Endodermal cell (in vitro differentiated cells): Measurements from ENCODE around the gene RCAN2. TPM values are rescaled to one million over a fixed set of nuclear protein-coding genes. Genes with fewer than 3 reads are reported as not detected.

Experiments
- DNase-seq: peaks from one replicate; pipeline ENCODE4 v3.0.0-alpha.2; 2017
- H3K27ac ChIP-seq: 2 replicates; pipeline ENCODE4 v1.5.1; 2013; ENCODE audit warnings: mild to moderate bottlenecking, low read depth, low read length, moderate library complexity
- H3K27me3 ChIP-seq: 2 replicates; pipeline ENCODE4 v1.6.1; 2013; ENCODE audit warnings: mild to moderate bottlenecking, low read length, moderate library complexity; ENCODE audit not compliant: insufficient read depth, control insufficient read depth, poor library complexity, severe bottlenecking
- H3K36me3 ChIP-seq: 2 replicates; pipeline ENCODE4 v1.7.0; 2013; ENCODE audit warnings: mild to moderate bottlenecking, low read length, moderate library complexity; ENCODE audit not compliant: control insufficient read depth, insufficient read depth
- H3K4me1 ChIP-seq: one replicate; pipeline ENCODE4 v1.7.0; 2013; ENCODE audit warnings: low read length; ENCODE audit not compliant: control insufficient read depth, insufficient read depth
- H3K4me3 ChIP-seq: 2 replicates; pipeline ENCODE4 v1.5.1; 2013; ENCODE audit warnings: mild to moderate bottlenecking, low read length, moderate library complexity
- H3K9ac ChIP-seq: 2 replicates; pipeline ENCODE4 v1.6.1; 2013; ENCODE audit warnings: mild to moderate bottlenecking, low read length, moderate library complexity; ENCODE audit not compliant: poor library complexity, severe bottlenecking; ENCODE audit errors: extremely low read depth
- H3K9me3 ChIP-seq: 2 replicates; pipeline ENCODE4 v1.6.1; 2013; ENCODE audit warnings: mild to moderate bottlenecking, low read length, moderate library complexity; ENCODE audit not compliant: control insufficient read depth
- H3K27ac Mint-ChIP-seq: 2 replicates; pipeline ENCODE4 v1.8.0; 2020; ENCODE audit warnings: mixed read lengths
- H3K27me3 Mint-ChIP-seq: 2 replicates; pipeline ENCODE4 v1.8.0; 2021; ENCODE audit warnings: mild to moderate bottlenecking, mixed read lengths; ENCODE audit not compliant: insufficient read depth
- H3K36me3 Mint-ChIP-seq: 2 replicates; pipeline ENCODE4 v1.8.0; 2020; ENCODE audit warnings: low read depth, mixed read lengths
- H3K4me1 Mint-ChIP-seq: 2 replicates; pipeline ENCODE4 v1.8.0; 2020; ENCODE audit warnings: mixed read lengths
- H3K4me3 Mint-ChIP-seq: 2 replicates; pipeline ENCODE4 v1.8.0; 2020; ENCODE audit warnings: mild to moderate bottlenecking, moderate library complexity, mixed read lengths
- H3K9me3 Mint-ChIP-seq: 2 replicates; pipeline ENCODE4 v1.8.0; 2020; ENCODE audit warnings: mild to moderate bottlenecking, mixed read lengths
- WGBS, 2 experiments: methylation state at CpG; one replicate each; pipeline versions ENCODE4 v1.1.5 to v1.1.7; 2013; ENCODE audit warnings: missing lambda C conversion rate in 2 of 2, mixed read lengths in 1 of 2; ENCODE audit not compliant: insufficient coverage in 1 of 2, insufficient read length in 1 of 2; 5-methylcytosine and 5-hydroxymethylcytosine counted together
- total RNA-seq, 2 donors: library from RNA; stranded (reverse); fragmentation: NEBNext Ultra II Directional in 1 of 2; extraction: Animal tissue kit (Norgen Biotek cat#: 25700) in 1 of 2; gene quantifications; 2 replicates in 1 of 2; 3 replicates in 1 of 2; pipeline ENCODE4 v1.2.1, GENCODE V29; 2021
- TF ChIP-seq, protein P1 (sequence below): fragments of 200-600 bp; sonication (generic); conservative IDR thresholded peaks from 2 replicates; pipeline ENCODE4 v1.5.0; 2021; ENCODE audit warnings: antibody characterized with exemption, mild to moderate bottlenecking

The RCAN2 gene
- total RNA-seq, 2 donors from 2014 or later, result 15.7 to 16.7 TPM

DNA sequence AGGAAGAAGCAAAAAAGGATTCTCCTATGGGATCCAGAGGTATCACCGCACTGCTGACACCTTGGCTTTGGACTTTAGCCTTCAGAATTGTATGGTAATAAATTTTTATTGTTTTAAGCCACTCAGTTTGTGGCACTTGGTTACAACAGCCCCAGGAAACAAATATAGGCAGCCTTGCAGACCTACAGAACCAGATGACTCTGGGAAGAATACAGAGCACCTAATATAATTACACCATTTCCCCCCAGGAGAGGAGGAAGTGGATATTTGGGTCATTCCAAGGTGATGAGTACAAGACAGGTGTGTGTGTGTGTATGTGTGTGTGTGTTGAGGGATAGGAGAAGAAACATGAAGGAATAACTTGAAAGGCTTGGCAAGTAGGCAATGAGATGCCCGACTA lies 236.3 kb downstream of the RCAN2 start:
- Mint-ChIP-seq H3K4me3 (no peak overlapping the region), H3K27ac (no peak overlapping the region), H3K4me1 (peaks cover 2% of the 10 kb centered on the region), H3K9me3 (no peaks in the 10 kb centered on the region), H3K36me3 (no peaks in the 10 kb centered on the region), H3K27me3 (peaks cover 2% of the 10 kb centered on the region)
- Histone ChIP-seq H3K4me1 (no peaks in the 10 kb centered on the region), H3K27ac (no peak overlapping the region), H3K4me3 (no peak overlapping the region), H3K27me3 (no peaks in the 10 kb centered on the region), H3K9ac (no peak overlapping the region), H3K9me3 (no peaks in the 10 kb centered on the region), H3K36me3 (no peaks in the 10 kb centered on the region)
- no peak for DNase-seq
- WGBS, 2 experiments, result 94 to 100% methylated on average over 2 of the region's 2 CpGs
- TF ChIP-seq, protein P1, sequence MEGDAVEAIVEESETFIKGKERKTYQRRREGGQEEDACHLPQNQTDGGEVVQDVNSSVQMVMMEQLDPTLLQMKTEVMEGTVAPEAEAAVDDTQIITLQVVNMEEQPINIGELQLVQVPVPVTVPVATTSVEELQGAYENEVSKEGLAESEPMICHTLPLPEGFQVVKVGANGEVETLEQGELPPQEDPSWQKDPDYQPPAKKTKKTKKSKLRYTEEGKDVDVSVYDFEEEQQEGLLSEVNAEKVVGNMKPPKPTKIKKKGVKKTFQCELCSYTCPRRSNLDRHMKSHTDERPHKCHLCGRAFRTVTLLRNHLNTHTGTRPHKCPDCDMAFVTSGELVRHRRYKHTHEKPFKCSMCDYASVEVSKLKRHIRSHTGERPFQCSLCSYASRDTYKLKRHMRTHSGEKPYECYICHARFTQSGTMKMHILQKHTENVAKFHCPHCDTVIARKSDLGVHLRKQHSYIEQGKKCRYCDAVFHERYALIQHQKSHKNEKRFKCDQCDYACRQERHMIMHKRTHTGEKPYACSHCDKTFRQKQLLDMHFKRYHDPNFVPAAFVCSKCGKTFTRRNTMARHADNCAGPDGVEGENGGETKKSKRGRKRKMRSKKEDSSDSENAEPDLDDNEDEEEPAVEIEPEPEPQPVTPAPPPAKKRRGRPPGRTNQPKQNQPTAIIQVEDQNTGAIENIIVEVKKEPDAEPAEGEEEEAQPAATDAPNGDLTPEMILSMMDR, result no peak

DNA sequence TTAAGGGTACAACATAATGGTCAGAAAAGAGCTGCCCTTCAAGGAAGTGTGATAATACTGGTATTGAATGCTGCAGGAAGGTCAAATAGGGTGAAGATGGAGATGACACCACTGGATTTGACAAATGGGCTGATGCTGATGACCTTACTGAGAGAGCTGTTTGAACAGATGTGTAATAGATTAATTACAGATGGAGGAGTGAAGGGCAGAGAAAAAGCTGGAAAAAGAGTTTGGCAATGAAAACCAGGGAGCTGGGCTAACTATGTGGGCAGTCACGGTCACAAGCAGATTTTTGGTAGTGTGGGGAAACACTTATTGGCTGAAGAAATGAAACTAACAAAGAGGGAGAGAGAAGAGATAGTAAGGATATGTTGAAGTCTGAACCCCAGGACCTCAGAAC lies 236.9 kb downstream of the RCAN2 start:
- peaks cover 2% of the 10 kb centered on the region for H3K27me3 Mint-ChIP-seq
- Histone ChIP-seq H3K27ac (no peak overlapping the region), H3K36me3 (no peaks in the 10 kb centered on the region), H3K4me1 (no peaks in the 10 kb centered on the region), H3K9me3 (no peaks in the 10 kb centered on the region), H3K9ac (no peak overlapping the region), H3K27me3 (no peaks in the 10 kb centered on the region), H3K4me3 (no peak overlapping the region)
- no peaks in the 10 kb centered on the region for H3K36me3 Mint-ChIP-seq
- 94% methylated on average over 1 of the region's 1 CpG; no CpG with 5 or more reads in 1 of the 2 experiments for WGBS, 2 experiments
- TF ChIP-seq, protein P1, result no peak
- no peak for DNase-seq
- H3K9me3 Mint-ChIP-seq, result no peaks in the 10 kb centered on the region
- H3K4me3 Mint-ChIP-seq, result no peak overlapping the region
- H3K27ac Mint-ChIP-seq, result no peak overlapping the region
- no peaks in the 10 kb centered on the region for H3K4me1 Mint-ChIP-seq

DNA sequence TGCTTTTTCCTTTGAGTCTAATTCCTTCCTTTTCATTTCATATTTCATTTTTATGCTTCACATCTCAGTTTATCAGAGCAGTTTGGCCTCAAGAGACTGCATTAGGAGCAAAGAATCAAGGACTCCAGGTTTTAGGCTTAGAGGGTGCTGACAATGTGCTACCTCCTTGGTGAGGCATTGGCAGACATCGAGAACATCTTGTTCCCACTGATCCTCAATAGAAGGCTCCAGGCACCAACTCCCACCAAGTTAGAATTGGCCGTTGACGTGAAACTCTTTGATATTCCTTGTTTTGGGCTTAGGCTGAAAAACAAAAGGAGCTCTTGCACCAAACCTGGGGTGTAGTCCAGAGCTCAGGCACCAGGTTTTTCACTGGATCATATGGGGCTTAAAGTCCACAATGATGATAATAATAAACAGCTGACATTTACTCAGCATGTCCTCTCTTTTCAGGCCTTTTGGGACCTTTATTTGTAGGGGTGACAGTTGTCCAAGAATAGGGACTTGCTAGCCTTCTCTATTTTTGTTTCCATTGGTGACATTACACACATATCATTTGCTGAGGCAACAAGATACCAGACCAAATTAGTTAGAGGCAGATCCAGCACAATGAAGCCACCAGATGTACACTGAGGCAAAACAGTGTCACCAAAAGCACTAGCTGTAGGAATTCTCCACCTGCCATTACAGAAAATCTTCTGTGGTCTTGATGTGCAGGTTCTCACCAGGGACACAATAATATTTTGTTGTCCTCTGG lies 239.5 kb downstream of the RCAN2 start:
- Mint-ChIP-seq H3K9me3 (no peaks in the 10 kb centered on the region), H3K27ac (no peak overlapping the region), H3K4me1 (no peaks in the 10 kb centered on the region), H3K4me3 (no peak overlapping the region), H3K36me3 (peaks cover 3% of the 10 kb centered on the region), H3K27me3 (no peaks in the 10 kb centered on the region)
- DNase-seq, result no peak
- TF ChIP-seq, protein P1, result no peak
- H3K36me3 ChIP-seq, result no peaks in the 10 kb centered on the region
- 88 to 91% methylated on average over 1 to 3 of the region's 3 CpGs for WGBS, 2 experiments
- no peaks in the 10 kb centered on the region for H3K27me3 ChIP-seq
- no peak overlapping the region for H3K9ac ChIP-seq
- H3K9me3 ChIP-seq, result no peaks in the 10 kb centered on the region
- H3K27ac ChIP-seq, result no peak overlapping the region
- H3K4me1 ChIP-seq, result no peaks in the 10 kb centered on the region
- H3K4me3 ChIP-seq, result no peak overlapping the region
